C4-2B (cell line): ENCODE data around the gene LRCH2.

ENCODE experiments used
- CTCF ChIP-seq: fragments of 450-650 bp; conservative IDR thresholded peaks from 2 replicates; pipeline ENCODE4 v1.5.1; 2017; ENCODE audit warnings: mild to moderate bottlenecking
- ZFX ChIP-seq: fragments of 450-650 bp; IDR thresholded peaks from 2 replicates; pipeline ENCODE4 v1.6.1; 2017

GRCh38 chrX:115264009-115264408, 30.1 kb upstream of the LRCH2 start:
- no peak for TF ChIP-seq CTCF
- TF ChIP-seq ZFX = no peak
